A549 (cell line): ENCODE measurements around the gene KYNU. TPM values are rescaled to one million over a fixed set of nuclear protein-coding genes. Genes with fewer than 3 reads are reported as not detected.

ENCODE experiments used
- ATAC-seq, 2 experiments: fragments of 200-7000 bp in 1 of 2; fragments of >200 bp in 1 of 2; cut with Nextera tagmentation in 1 of 2; cut with Tn5 transposase in 1 of 2; 3 replicates each; pipeline versions ENCODE4 v1.8.0 to v1.9.1; 2018 to 2020; ENCODE audit warnings: mild to moderate bottlenecking in 1 of 2, moderate library complexity in 1 of 2
- CTCF ChIA-PET: fragments of 300-600 bp; sonication (Branson Sonifier 250); formaldehyde crosslinking; extraction: SDS; loops from one replicate; lab custom pipeline; 2021; ENCODE audit warnings: antibody characterized with exemption, inconsistent platforms; lab: Yijun Ruan, JAX
- POLR2A ChIA-PET: fragments of 350-600 bp; formaldehyde crosslinking; extraction: SDS; loops from one replicate; lab custom pipeline; 2021; ENCODE audit warnings: antibody characterized with exemption, inconsistent platforms; lab: Yijun Ruan, JAX
- DNase-seq, 2 experiments: peaks; one replicate each; pipeline versions ENCODE4 v3.0.0 to v3.0.0-alpha.2; 2011 to 2016; ENCODE audit warnings: low read depth in 1 of 2, low spot score in 1 of 2
- FAIRE-seq: peaks from 2 replicates; lab custom pipeline; 2011; peaks lifted over from hg19 to GRCh38; lab: Jason Lieb, UNC
- H3K27ac ChIP-seq, 2 experiments: fragments of >200 bp; sonication (Bioruptor Twin); formaldehyde crosslinking; 3 replicates each; pipeline ENCODE4 v1.5.1; 2016 to 2017
- H3K4me1 ChIP-seq: fragments of >200 bp; sonication (Bioruptor Twin); formaldehyde crosslinking; 3 replicates; pipeline ENCODE4 v1.6.1; 2016
- H3K4me2 ChIP-seq: fragments of >200 bp; sonication (Bioruptor Twin); formaldehyde crosslinking; 3 replicates; pipeline ENCODE4 v1.6.1; 2016
- H3K4me3 ChIP-seq: fragments of >200 bp; sonication (Bioruptor Twin); formaldehyde crosslinking; 3 replicates; pipeline ENCODE4 v1.5.1; 2016
- H3K9me3 ChIP-seq: fragments of >200 bp; sonication (Bioruptor Twin); formaldehyde crosslinking; 3 replicates; pipeline ENCODE4 v1.6.1; 2016
- ATOH8 ChIP-seq: fragments of 250-450 bp; sonication (Bioruptor Pico); IDR thresholded peaks from 2 replicates; pipeline ENCODE4 v1.5.0; 2020; ENCODE audit warnings: low read depth, mild to moderate bottlenecking, moderate library complexity
- CBX2 ChIP-seq: fragments of 200-600 bp; sonication (generic); IDR thresholded peaks from 2 replicates; pipeline ENCODE4 v1.6.1; 2016; ENCODE audit warnings: low read depth, mild to moderate bottlenecking, borderline replicate concordance
- CBX8 ChIP-seq: fragments of 200-600 bp; sonication (generic); IDR thresholded peaks from 2 replicates; pipeline ENCODE4 v1.6.1; 2016
- CHD2 ChIP-seq: fragments of 150-350 bp; IDR thresholded peaks from 2 replicates; pipeline ENCODE4 v1.6.1; 2014; ENCODE audit warnings: low read length; ENCODE audit not compliant: partially characterized antibody
- CHD4 ChIP-seq: fragments of 200-600 bp; sonication (generic); IDR thresholded peaks from 2 replicates; pipeline ENCODE4 v1.6.1; 2016; ENCODE audit warnings: antibody characterized with exemption, mild to moderate bottlenecking, borderline replicate concordance
- E2F6 ChIP-seq: IDR thresholded peaks from 2 replicates; pipeline ENCODE4 v1.6.1; 2012; ENCODE audit warnings: low read depth, borderline replicate concordance
- ELK1 ChIP-seq: fragments of 150-350 bp; IDR thresholded peaks from 2 replicates; pipeline ENCODE4 v1.6.1; 2014; ENCODE audit warnings: low read depth, mild to moderate bottlenecking, low read length
- EP300 ChIP-seq, 2 experiments: fragments of >200 bp; sonication (Bioruptor Twin); formaldehyde crosslinking; IDR thresholded peaks; 2 replicates in 1 of 2; 3 replicates in 1 of 2; pipeline ENCODE4 v1.6.1; 2016 to 2017
- FOSB ChIP-seq: fragments of 250-450 bp; sonication (Bioruptor Pico); IDR thresholded peaks from 2 replicates; pipeline ENCODE4 v1.5.0; 2020; ENCODE audit warnings: mild to moderate bottlenecking, moderate library complexity
- FOSL2 ChIP-seq, 2 experiments: fragments of 450-650 bp in 1 of 2; fragments of >200 bp in 1 of 2; sonication (Bioruptor Twin) in 1 of 2; formaldehyde crosslinking; IDR thresholded peaks; 2 replicates each; pipeline versions ENCODE4 v1.5.0 to v1.6.1; 2016 to 2020; ENCODE audit warnings: mild to moderate bottlenecking in 1 of 2, moderate library complexity in 1 of 2
- GATA3 ChIP-seq: IDR thresholded peaks from 2 replicates; pipeline ENCODE4 v1.6.1; 2012; ENCODE audit warnings: borderline replicate concordance
- HDAC2 ChIP-seq: fragments of 200-600 bp; sonication (generic); IDR thresholded peaks from 2 replicates; pipeline ENCODE4 v1.6.1; 2016
- HMGXB4 ChIP-seq: fragments of 250-450 bp; sonication (Bioruptor Pico); IDR thresholded peaks from 2 replicates; pipeline ENCODE4 v1.5.0; 2021; ENCODE audit warnings: mild to moderate bottlenecking, moderate library complexity, borderline replicate concordance
- HOXB5 ChIP-seq: fragments of 250-450 bp; sonication (Bioruptor Pico); IDR thresholded peaks from 2 replicates; pipeline ENCODE4 v1.5.0; 2020; ENCODE audit warnings: mild to moderate bottlenecking, moderate library complexity
- JUNB ChIP-seq: fragments of >200 bp; sonication (Bioruptor Twin); formaldehyde crosslinking; IDR thresholded peaks from 2 replicates; pipeline ENCODE4 v1.6.1; 2016
- MAX ChIP-seq: IDR thresholded peaks from 2 replicates; pipeline ENCODE4 v1.6.1; 2012
- NFE2L2 ChIP-seq: fragments of 150-350 bp; conservative IDR thresholded peaks from 2 replicates; pipeline ENCODE4 v1.6.1; 2014; ENCODE audit warnings: low read length
- PBX3 ChIP-seq: IDR thresholded peaks from 2 replicates; pipeline ENCODE4 v1.6.1; 2012
- PHF8 ChIP-seq: fragments of 200-600 bp; sonication (generic); IDR thresholded peaks from 2 replicates; pipeline ENCODE4 v1.6.1; 2016; ENCODE audit warnings: low read depth, mild to moderate bottlenecking, antibody characterized with exemption, moderate library complexity, borderline replicate concordance
- POLR2A ChIP-seq: IDR thresholded peaks from 2 replicates; pipeline ENCODE4 v1.6.1; 2012; ENCODE audit warnings: mild to moderate bottlenecking, low read length
- RARB ChIP-seq: fragments of 250-450 bp; sonication (Bioruptor Pico); IDR thresholded peaks from 2 replicates; pipeline ENCODE4 v1.8.0; 2021; ENCODE audit warnings: mild to moderate bottlenecking, moderate library complexity
- RFX5 ChIP-seq: fragments of 450-650 bp; IDR thresholded peaks from 2 replicates; pipeline ENCODE4 v1.7.1; 2014; ENCODE audit warnings: antibody characterized with exemption, mild to moderate bottlenecking, moderate library complexity
- RNF2 ChIP-seq: fragments of 200-600 bp; sonication (generic); IDR thresholded peaks from 2 replicates; pipeline ENCODE4 v1.6.1; 2016; ENCODE audit warnings: low read depth, mild to moderate bottlenecking, antibody characterized with exemption, moderate library complexity, borderline replicate concordance
- TP53 ChIP-seq: fragments of 250-450 bp; sonication (Bioruptor Pico); IDR thresholded peaks from 2 replicates; pipeline ENCODE4 v1.5.0; 2021; ENCODE audit warnings: mild to moderate bottlenecking, moderate library complexity
- USF2 ChIP-seq: fragments of 450-650 bp; IDR thresholded peaks from 2 replicates; pipeline ENCODE4 v1.6.1; 2014; ENCODE audit warnings: antibody characterized with exemption
- ZC3H11A ChIP-seq: fragments of 450-650 bp; IDR thresholded peaks from 2 replicates; pipeline ENCODE4 v1.6.1; 2014; ENCODE audit warnings: antibody characterized with exemption, mild to moderate bottlenecking
- ZFP36 ChIP-seq: fragments of 450-650 bp; IDR thresholded peaks from 2 replicates; pipeline ENCODE4 v1.6.1; 2014; ENCODE audit warnings: borderline replicate concordance; ENCODE audit not compliant: partially characterized antibody
- ZNF302 ChIP-seq: fragments of 250-450 bp; sonication (Bioruptor Pico); IDR thresholded peaks from 2 replicates; pipeline ENCODE4 v1.9.0; 2021; ENCODE audit warnings: inconsistent platforms, mild to moderate bottlenecking, moderate library complexity
- WGBS: methylation state at CpG from one replicate; pipeline ENCODE4 v1.1.6; 2017; ENCODE audit errors: missing lambda C conversion rate; 5-methylcytosine and 5-hydroxymethylcytosine counted together
- polyA plus RNA-seq, 4 experiments: library from polyadenylated mRNA; depleted of rRNA in 3 of 4; stranded (reverse); fragments of >200 nt; fragmentation: RNase III in 1 of 4; extraction: RNeasy Plus Mini Kit Qiagen cat#74134 plus additional on column Dnase treatment in 1 of 4; gene quantifications; 2 replicates in 3 of 4; 3 replicates in 1 of 4; pipeline ENCODE4 v1.2.3, GENCODE V29; 2011 to 2017

Gene KYNU
- polyA plus RNA-seq, 2 of the 4 experiments (the other 2 are of a cell fraction), result 302 to 324 TPM

- FAIRE-seq (no peak), ATAC-seq (peak in 1 of 2 experiments; percentile 17; a peak in 3 of 6 replicates), DNase-seq (no peak)
- H3K9me3 ChIP-seq, result no peaks in the 10 kb centered on the region
- peaks cover 98% of the 10 kb centered on the region for H3K4me1 ChIP-seq
- POLR2A ChIA-PET, result no interaction called here
- no peak for TF ChIP-seq NFE2L2
- TF ChIP-seq FOSL2 (IDR thresholded peaks at IDR 0.05), result no peak
- no peak for TF ChIP-seq FOSL2 (CRISPR knock-in tag; IDR thresholded peaks at IDR 0.05)
- TF ChIP-seq PBX3, result no peak
- TF ChIP-seq FOSB (CRISPR knock-in tag), result no peak; the same call in 1 of the 2 replicates
- TF ChIP-seq JUNB, result no peak
- TF ChIP-seq HDAC2, result no peak
- TF ChIP-seq ELK1, result no peak
- no peak for TF ChIP-seq CBX2
- TF ChIP-seq ZC3H11A, result no peak
- TF ChIP-seq PHF8, result no peak
- TF ChIP-seq GATA3, result no peak
- TF ChIP-seq CHD4, result no peak
- TF ChIP-seq RNF2, result no peak
- no peak overlapping the region for H3K27ac ChIP-seq
- 58% methylated on average over 2 of the region's 2 CpGs for WGBS
- H3K4me2 ChIP-seq, result peak overlapping the region; percentile 21; the same call in 2 of the 3 replicates
- CTCF ChIA-PET, result interaction anchor here (1.2 kb wide), 1 partner anchor 210 kb away, joined by 4 read pairs; no protein-coding TSS in a partner anchor
- no peak overlapping the region for H3K4me3 ChIP-seq
These were observed 15.3 kb downstream of the KYNU start for GRCh38 chr2:142892715-142893114.

GRCh38 chr2:142893241-142893640, 15.8 kb downstream of the KYNU start:
- WGBS, result 95% methylated on average over 2 of the region's 2 CpGs
- peaks cover 93% of the 10 kb centered on the region for H3K4me1 ChIP-seq
- H3K4me2 ChIP-seq, result no peak overlapping the region
- no peak for FAIRE-seq
- ChIA-PET POLR2A (no interaction called here), CTCF (interaction anchor here (1.2 kb wide), 1 partner anchor 211 kb away, joined by 4 read pairs; no protein-coding TSS in a partner anchor)
- TF ChIP-seq TP53 (CRISPR knock-in tag) (no peak), PBX3 (no peak), POLR2A (no peak), HMGXB4 (CRISPR knock-in tag) (no peak), RFX5 (no peak), ZFP36 (no peak), JUNB (no peak), CBX2 (no peak), MAX (no peak), GATA3 (no peak), EP300 (IDR thresholded peaks at IDR 0.05) (no peak), USF2 (no peak), HOXB5 (CRISPR knock-in tag) (no peak), ATOH8 (CRISPR knock-in tag) (no peak), PHF8 (no peak), E2F6 (no peak), ZNF302 (no peak), CBX8 (no peak), CHD2 (no peak), RARB (no peak)
- H3K4me3 ChIP-seq, result no peak overlapping the region
- no peaks in the 10 kb centered on the region for H3K9me3 ChIP-seq
- DNase-seq, result no peak
- H3K27ac ChIP-seq, result no peak overlapping the region
- ATAC-seq, result peak in 1 of 2 experiments; percentile 2; a peak in 2 of 6 replicates
